Liver (tissue), 9 donors: ENCODE results near the gene DPPA4. TPM values are rescaled to one million over a fixed set of nuclear protein-coding genes. Genes with fewer than 3 reads are reported as not detected.

ENCODE experiments used
- DNase-seq: peaks from one replicate; pipeline ENCODE4 v3.0.0-alpha.2; 2017; ENCODE audit warnings: low spot score
- H3K27ac ChIP-seq, 2 donors: one replicate each; pipeline ENCODE4 v1.7.0; 2013; ENCODE audit warnings: inconsistent platforms in 2 of 2, low read length in 2 of 2, control low read depth in 1 of 2, low read depth in 1 of 2, mild to moderate bottlenecking in 1 of 2
- H3K27me3 ChIP-seq, 4 donors: one replicate each; pipeline versions ENCODE4 v1.6.1 to v1.7.0; 2013; ENCODE audit warnings: low read length in 3 of 4, inconsistent platforms in 1 of 4, mild to moderate bottlenecking in 1 of 4, moderate library complexity in 1 of 4; ENCODE audit not compliant: control insufficient read depth in 4 of 4, insufficient read depth in 4 of 4
- H3K36me3 ChIP-seq, 4 donors: one replicate each; pipeline versions ENCODE4 v1.6.1 to v1.7.0; 2013; ENCODE audit warnings: low read length in 3 of 4, mild to moderate bottlenecking in 3 of 4, low read depth in 1 of 4, moderate library complexity in 1 of 4; ENCODE audit not compliant: control insufficient read depth in 4 of 4, insufficient read depth in 3 of 4
- H3K4me1 ChIP-seq, 4 donors: one replicate each; pipeline versions ENCODE4 v1.6.1 to v1.7.0; 2013; ENCODE audit warnings: low read length in 3 of 4, mild to moderate bottlenecking in 3 of 4, moderate library complexity in 1 of 4; ENCODE audit not compliant: control insufficient read depth in 4 of 4, insufficient read depth in 4 of 4
- H3K4me3 ChIP-seq, 3 donors: one replicate each; pipeline versions ENCODE4 v1.6.1 to v1.7.0; 2013; ENCODE audit warnings: low read length in 3 of 3, control low read depth in 1 of 3, low read depth in 1 of 3, mild to moderate bottlenecking in 1 of 3
- H3K9ac ChIP-seq, 2 donors: one replicate each; pipeline ENCODE4 v1.7.0; 2013; ENCODE audit warnings: low read length in 2 of 2, mild to moderate bottlenecking in 2 of 2, moderate library complexity in 2 of 2, control low read depth in 1 of 2, low read depth in 1 of 2
- H3K9me3 ChIP-seq, 4 donors: one replicate each; pipeline versions ENCODE4 v1.6.1 to v1.7.0; 2013; ENCODE audit warnings: low read length in 3 of 4; ENCODE audit not compliant: control insufficient read depth in 4 of 4
- EGR1 ChIP-seq, 2 donors: IDR thresholded peaks; 2 replicates each; pipeline ENCODE4 v1.6.1; 2016 to 2018; ENCODE audit warnings: antibody characterized with exemption in 2 of 2, low read depth in 2 of 2
- FOXA1 ChIP-seq: IDR thresholded peaks from 2 replicates; pipeline ENCODE4 v1.6.1; 2016; ENCODE audit warnings: antibody characterized with exemption
- FOXA2 ChIP-seq: IDR thresholded peaks from 2 replicates; pipeline ENCODE4 v1.6.1; 2016; ENCODE audit warnings: antibody characterized with exemption
- GABPA ChIP-seq, 2 donors: IDR thresholded peaks in 1 of 2; conservative IDR thresholded peaks in 1 of 2; 2 replicates each; pipeline ENCODE4 v1.6.1; 2016; ENCODE audit warnings: antibody characterized with exemption in 2 of 2, mild to moderate bottlenecking in 1 of 2, moderate library complexity in 1 of 2
- HNF4A ChIP-seq, 2 donors: conservative IDR thresholded peaks; 2 replicates each; pipeline ENCODE4 v1.6.1; 2016; ENCODE audit warnings: antibody characterized with exemption in 2 of 2, mild to moderate bottlenecking in 2 of 2
- HNF4G ChIP-seq: IDR thresholded peaks from 2 replicates; pipeline ENCODE4 v1.6.1; 2016; ENCODE audit warnings: antibody characterized with exemption
- JUND ChIP-seq, 2 donors: IDR thresholded peaks; 2 replicates each; pipeline ENCODE4 v1.6.1; 2016; ENCODE audit warnings: antibody characterized with exemption in 2 of 2
- NR2F2 ChIP-seq: IDR thresholded peaks from 2 replicates; pipeline ENCODE4 v1.6.1; 2016; ENCODE audit warnings: antibody characterized with exemption
- RAD21 ChIP-seq, 2 donors: IDR thresholded peaks; 2 replicates each; pipeline ENCODE4 v1.6.1; 2016; ENCODE audit warnings: antibody characterized with exemption in 2 of 2, mild to moderate bottlenecking in 2 of 2
- RXRA ChIP-seq, 2 donors: IDR thresholded peaks; 2 replicates each; pipeline ENCODE4 v1.6.1; 2017 to 2018; ENCODE audit warnings: antibody characterized with exemption in 2 of 2, mild to moderate bottlenecking in 1 of 2
- SP1 ChIP-seq: IDR thresholded peaks from 2 replicates; pipeline ENCODE4 v1.6.1; 2018; ENCODE audit warnings: antibody characterized with exemption, mild to moderate bottlenecking
- TAF1 ChIP-seq: conservative IDR thresholded peaks from 2 replicates; pipeline ENCODE4 v1.6.1; 2016; ENCODE audit warnings: antibody characterized with exemption, mild to moderate bottlenecking
- YY1 ChIP-seq: IDR thresholded peaks from 2 replicates; pipeline ENCODE4 v1.6.1; 2016; ENCODE audit warnings: antibody characterized with exemption, mild to moderate bottlenecking
- WGBS: extraction: QIAGEN DNeasy Blood & Tissue Kit; methylation state at CpG from one replicate; pipeline ENCODE4 v1.1.7; 2013; 5-methylcytosine and 5-hydroxymethylcytosine counted together
- polyA plus RNA-seq, 2 donors: library from polyadenylated mRNA; stranded (reverse) in 1 of 2; unstranded in 1 of 2; fragments of 200-250 nt in 1 of 2; fragments of >200 nt in 1 of 2; fragmentation: Nextera tagmentation in 1 of 2; extraction: Ambion mirVana in 1 of 2; gene quantifications; one replicate each; pipeline versions ENCODE4 v1.2.1 to v1.2.3, GENCODE V29; 2013 to 2015
- total RNA-seq, 2 donors: library from RNA; depleted of rRNA; stranded (reverse); fragments of >200 nt; gene quantifications; one replicate each; pipeline ENCODE4 v1.2.3, GENCODE V29; 2014
- TF ChIP-seq, protein P1 (sequence below): fragments of 150-350 bp; IDR thresholded peaks from 2 replicates; pipeline ENCODE4 v1.5.1; 2017; ENCODE audit warnings: improper control_type of control experiment, low read depth, low read length; ENCODE audit not compliant: missing input control
- TF ChIP-seq, protein P2 (sequence below): IDR thresholded peaks from 2 replicates; pipeline ENCODE4 v1.6.1; 2016; ENCODE audit warnings: antibody characterized with exemption
- TF ChIP-seq, protein P3 (sequence below): IDR thresholded peaks from 2 replicates; pipeline ENCODE4 v1.6.1; 2016; ENCODE audit warnings: antibody characterized with exemption
- TF ChIP-seq, protein P4 (sequence below): IDR thresholded peaks from 2 replicates; pipeline ENCODE4 v1.6.1; 2016; ENCODE audit warnings: antibody characterized with exemption, mild to moderate bottlenecking
- TF ChIP-seq, protein P5 (sequence below): IDR thresholded peaks from 2 replicates; pipeline ENCODE4 v1.6.1; 2016; ENCODE audit warnings: antibody characterized with exemption
- donor health status: healthy.
- donor health status: healthy.
- donor health status: healthy.
- donor health status: healthy.
- donor health status: healthy.

The DPPA4 gene
- total and polyA plus RNA-seq, 4 donors, result 0.12 to 3.1 (median 0.28) TPM

DNA sequence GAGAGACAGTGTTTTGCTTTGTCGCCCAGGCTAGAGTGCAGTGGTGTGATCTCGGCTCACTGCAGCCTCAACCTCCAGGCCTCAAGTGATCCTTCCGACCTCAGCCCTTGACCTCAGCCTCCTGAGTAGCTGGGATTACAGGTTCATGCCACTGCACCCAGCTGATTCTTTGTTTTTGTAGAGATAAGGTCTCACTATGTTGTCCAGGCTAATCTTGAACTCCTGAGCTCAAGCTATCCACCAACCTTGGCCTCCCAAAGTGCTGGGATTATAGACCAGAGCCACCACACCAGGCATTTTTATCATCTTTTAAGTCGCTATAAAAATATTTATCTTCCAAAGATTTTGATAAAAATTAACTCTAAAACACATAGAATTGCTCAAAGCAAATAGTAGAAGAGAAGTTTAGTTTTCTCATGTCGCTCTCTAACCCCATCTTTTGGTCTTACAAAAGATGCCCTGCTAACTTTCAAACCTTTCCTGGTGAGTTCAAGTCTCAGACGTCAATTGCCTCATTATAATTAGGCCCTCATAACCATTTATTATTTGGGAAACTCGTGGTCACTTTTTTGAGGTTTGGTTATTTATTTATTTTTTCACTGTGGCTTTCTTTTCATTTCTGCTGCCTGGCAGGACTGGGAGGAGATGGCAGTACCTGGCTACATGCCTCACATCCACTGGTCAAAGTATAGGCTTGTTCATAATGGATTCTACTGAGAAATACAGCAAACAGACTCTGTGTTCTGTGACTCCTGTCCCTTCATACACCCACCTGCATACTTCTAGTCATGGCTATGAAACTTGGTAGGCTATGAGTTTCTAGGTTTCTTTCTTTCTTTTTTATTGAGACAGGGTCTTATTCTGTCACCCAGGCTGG, 48.3 kb upstream of the DPPA4 start:
- H3K27ac ChIP-seq, result peak overlapping the region in 1 of 2 donors; percentile 28
- no peak overlapping the region for H3K9ac ChIP-seq
- no peak overlapping the region for H3K4me3 ChIP-seq
- no peaks in the 10 kb centered on the region for H3K27me3 ChIP-seq
- DNase-seq, result no peak
- H3K36me3 ChIP-seq, result no peaks in the 10 kb centered on the region
- H3K4me1 ChIP-seq, result peaks cover 0 to 22% (median 16%) of the 10 kb centered on the region in 4 donors
- TF ChIP-seq, protein P1, sequence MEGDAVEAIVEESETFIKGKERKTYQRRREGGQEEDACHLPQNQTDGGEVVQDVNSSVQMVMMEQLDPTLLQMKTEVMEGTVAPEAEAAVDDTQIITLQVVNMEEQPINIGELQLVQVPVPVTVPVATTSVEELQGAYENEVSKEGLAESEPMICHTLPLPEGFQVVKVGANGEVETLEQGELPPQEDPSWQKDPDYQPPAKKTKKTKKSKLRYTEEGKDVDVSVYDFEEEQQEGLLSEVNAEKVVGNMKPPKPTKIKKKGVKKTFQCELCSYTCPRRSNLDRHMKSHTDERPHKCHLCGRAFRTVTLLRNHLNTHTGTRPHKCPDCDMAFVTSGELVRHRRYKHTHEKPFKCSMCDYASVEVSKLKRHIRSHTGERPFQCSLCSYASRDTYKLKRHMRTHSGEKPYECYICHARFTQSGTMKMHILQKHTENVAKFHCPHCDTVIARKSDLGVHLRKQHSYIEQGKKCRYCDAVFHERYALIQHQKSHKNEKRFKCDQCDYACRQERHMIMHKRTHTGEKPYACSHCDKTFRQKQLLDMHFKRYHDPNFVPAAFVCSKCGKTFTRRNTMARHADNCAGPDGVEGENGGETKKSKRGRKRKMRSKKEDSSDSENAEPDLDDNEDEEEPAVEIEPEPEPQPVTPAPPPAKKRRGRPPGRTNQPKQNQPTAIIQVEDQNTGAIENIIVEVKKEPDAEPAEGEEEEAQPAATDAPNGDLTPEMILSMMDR, result peak; percentile 4
- no peak for TF ChIP-seq EGR1 (IDR thresholded peaks at IDR 0.05; ENCODE audit: low read depth in 2 of 2)
- peak; percentile 53 to 68 for TF ChIP-seq RXRA (IDR thresholded peaks at IDR 0.05)
- TF ChIP-seq TAF1, result no peak
- peak in 1 of 2 donors; percentile 71 for TF ChIP-seq JUND (IDR thresholded peaks at IDR 0.05)
- TF ChIP-seq SP1, result no peak
- TF ChIP-seq, protein P2, sequence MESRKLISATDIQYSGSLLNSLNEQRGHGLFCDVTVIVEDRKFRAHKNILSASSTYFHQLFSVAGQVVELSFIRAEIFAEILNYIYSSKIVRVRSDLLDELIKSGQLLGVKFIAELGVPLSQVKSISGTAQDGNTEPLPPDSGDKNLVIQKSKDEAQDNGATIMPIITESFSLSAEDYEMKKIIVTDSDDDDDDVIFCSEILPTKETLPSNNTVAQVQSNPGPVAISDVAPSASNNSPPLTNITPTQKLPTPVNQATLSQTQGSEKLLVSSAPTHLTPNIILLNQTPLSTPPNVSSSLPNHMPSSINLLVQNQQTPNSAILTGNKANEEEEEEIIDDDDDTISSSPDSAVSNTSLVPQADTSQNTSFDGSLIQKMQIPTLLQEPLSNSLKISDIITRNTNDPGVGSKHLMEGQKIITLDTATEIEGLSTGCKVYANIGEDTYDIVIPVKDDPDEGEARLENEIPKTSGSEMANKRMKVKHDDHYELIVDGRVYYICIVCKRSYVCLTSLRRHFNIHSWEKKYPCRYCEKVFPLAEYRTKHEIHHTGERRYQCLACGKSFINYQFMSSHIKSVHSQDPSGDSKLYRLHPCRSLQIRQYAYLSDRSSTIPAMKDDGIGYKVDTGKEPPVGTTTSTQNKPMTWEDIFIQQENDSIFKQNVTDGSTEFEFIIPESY, result no peak
- peak; percentile 60 for TF ChIP-seq YY1
- TF ChIP-seq GABPA (IDR thresholded peaks at IDR 0.05 in 1 of 2, conservative IDR thresholded peaks at IDR 0.05 in 1 of 2), result no peak
- TF ChIP-seq, protein P3, sequence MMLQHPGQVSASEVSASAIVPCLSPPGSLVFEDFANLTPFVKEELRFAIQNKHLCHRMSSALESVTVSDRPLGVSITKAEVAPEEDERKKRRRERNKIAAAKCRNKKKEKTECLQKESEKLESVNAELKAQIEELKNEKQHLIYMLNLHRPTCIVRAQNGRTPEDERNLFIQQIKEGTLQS, result no peak
- no peak for TF ChIP-seq NR2F2
- no peak for TF ChIP-seq FOXA1
- TF ChIP-seq, protein P4, sequence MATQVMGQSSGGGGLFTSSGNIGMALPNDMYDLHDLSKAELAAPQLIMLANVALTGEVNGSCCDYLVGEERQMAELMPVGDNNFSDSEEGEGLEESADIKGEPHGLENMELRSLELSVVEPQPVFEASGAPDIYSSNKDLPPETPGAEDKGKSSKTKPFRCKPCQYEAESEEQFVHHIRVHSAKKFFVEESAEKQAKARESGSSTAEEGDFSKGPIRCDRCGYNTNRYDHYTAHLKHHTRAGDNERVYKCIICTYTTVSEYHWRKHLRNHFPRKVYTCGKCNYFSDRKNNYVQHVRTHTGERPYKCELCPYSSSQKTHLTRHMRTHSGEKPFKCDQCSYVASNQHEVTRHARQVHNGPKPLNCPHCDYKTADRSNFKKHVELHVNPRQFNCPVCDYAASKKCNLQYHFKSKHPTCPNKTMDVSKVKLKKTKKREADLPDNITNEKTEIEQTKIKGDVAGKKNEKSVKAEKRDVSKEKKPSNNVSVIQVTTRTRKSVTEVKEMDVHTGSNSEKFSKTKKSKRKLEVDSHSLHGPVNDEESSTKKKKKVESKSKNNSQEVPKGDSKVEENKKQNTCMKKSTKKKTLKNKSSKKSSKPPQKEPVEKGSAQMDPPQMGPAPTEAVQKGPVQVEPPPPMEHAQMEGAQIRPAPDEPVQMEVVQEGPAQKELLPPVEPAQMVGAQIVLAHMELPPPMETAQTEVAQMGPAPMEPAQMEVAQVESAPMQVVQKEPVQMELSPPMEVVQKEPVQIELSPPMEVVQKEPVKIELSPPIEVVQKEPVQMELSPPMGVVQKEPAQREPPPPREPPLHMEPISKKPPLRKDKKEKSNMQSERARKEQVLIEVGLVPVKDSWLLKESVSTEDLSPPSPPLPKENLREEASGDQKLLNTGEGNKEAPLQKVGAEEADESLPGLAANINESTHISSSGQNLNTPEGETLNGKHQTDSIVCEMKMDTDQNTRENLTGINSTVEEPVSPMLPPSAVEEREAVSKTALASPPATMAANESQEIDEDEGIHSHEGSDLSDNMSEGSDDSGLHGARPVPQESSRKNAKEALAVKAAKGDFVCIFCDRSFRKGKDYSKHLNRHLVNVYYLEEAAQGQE, result no peak
- TF ChIP-seq, protein P5, sequence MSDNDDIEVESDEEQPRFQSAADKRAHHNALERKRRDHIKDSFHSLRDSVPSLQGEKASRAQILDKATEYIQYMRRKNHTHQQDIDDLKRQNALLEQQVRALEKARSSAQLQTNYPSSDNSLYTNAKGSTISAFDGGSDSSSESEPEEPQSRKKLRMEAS, result peak; percentile 15
- TF ChIP-seq FOXA2, result no peak
- peak in 1 of 2 donors; percentile 52 for TF ChIP-seq RAD21 (IDR thresholded peaks at IDR 0.05)
- no peak for TF ChIP-seq HNF4A (conservative IDR thresholded peaks at IDR 0.05)
- TF ChIP-seq HNF4G, result no peak
- no peaks in the 10 kb centered on the region for H3K9me3 ChIP-seq
- WGBS, result 27% methylated on average over 7 of the region's 7 CpGs
